OCI-LY7 (cell line): ENCODE measurements around the gene OPCML. TPM values are rescaled to one million over a fixed set of nuclear protein-coding genes. Genes with fewer than 3 reads are reported as not detected.

ENCODE experiments used
- BruUV-seq: library from RNA; stranded (reverse); fragments of 400-500 nt; replicated peaks from 2 replicates; lab custom pipeline; 2021; lab: Mats Ljungman, UMichigan
- CTCF ChIA-PET: fragments of 300-600 bp; sonication (Branson Sonifier 250); formaldehyde crosslinking; loops from one replicate; lab custom pipeline; 2022; ENCODE audit warnings: antibody characterized with exemption; ENCODE audit not compliant: unreplicated experiment; lab: Charles Lee
- POLR2A ChIA-PET: fragments of 300-600 bp; sonication (Branson Sonifier 250); formaldehyde crosslinking; loops from one replicate; lab custom pipeline; 2022; ENCODE audit warnings: antibody characterized with exemption; lab: Charles Lee
- DNase-seq: peaks from one replicate; pipeline ENCODE4 v3.0.0-alpha.2; 2015; ENCODE audit warnings: low spot score
- H2AFZ ChIP-seq: fragments of 200-600 bp; sonication (generic), shearing (Covaris generic); 2 replicates; pipeline ENCODE4 v1.6.1; 2014; ENCODE audit warnings: mild to moderate bottlenecking, antibody characterized with exemption, low read length, moderate library complexity
- H3K27ac ChIP-seq: fragments of 200-600 bp; sonication (generic); 2 replicates; pipeline ENCODE4 v1.5.1; 2014; ENCODE audit warnings: mixed run types, low read depth, mild to moderate bottlenecking, moderate library complexity, low read length, inconsistent platforms; ENCODE audit not compliant: poor library complexity, severe bottlenecking
- H3K36me3 ChIP-seq: fragments of 200-600 bp; sonication (generic); 2 replicates; pipeline ENCODE4 v1.6.1; 2014; ENCODE audit warnings: mild to moderate bottlenecking, antibody characterized with exemption, low read length, moderate library complexity, mixed read lengths; ENCODE audit not compliant: insufficient read depth
- H3K4me1 ChIP-seq: fragments of 200-600 bp; sonication (generic); 2 replicates; pipeline ENCODE4 v1.5.1; 2014; ENCODE audit warnings: mild to moderate bottlenecking, low read length; ENCODE audit not compliant: insufficient read depth, poor library complexity, severe bottlenecking
- H3K4me2 ChIP-seq: fragments of 200-600 bp; sonication (generic); 2 replicates; pipeline ENCODE4 v1.6.1; 2014; ENCODE audit warnings: mild to moderate bottlenecking, low read length
- H3K4me3 ChIP-seq: fragments of 200-600 bp; sonication (generic); 2 replicates; pipeline ENCODE4 v1.5.1; 2014; ENCODE audit warnings: mild to moderate bottlenecking, low read depth, low read length; ENCODE audit not compliant: poor library complexity, severe bottlenecking
- H3K79me2 ChIP-seq: fragments of 200-600 bp; sonication (generic); 2 replicates; pipeline ENCODE4 v1.6.1; 2016; ENCODE audit warnings: low read depth, mild to moderate bottlenecking, low read length, moderate library complexity, mixed read lengths; ENCODE audit not compliant: insufficient read depth
- H3K9me2 ChIP-seq: fragments of 200-600 bp; sonication (generic); 2 replicates; pipeline ENCODE4 v1.6.1; 2016; ENCODE audit warnings: mild to moderate bottlenecking, low read length, mixed read lengths; ENCODE audit not compliant: insufficient read depth
- H3K9me3 ChIP-seq: fragments of 200-600 bp; sonication (generic); 2 replicates; pipeline ENCODE4 v1.6.1; 2014; ENCODE audit warnings: mild to moderate bottlenecking, mixed run types, low read length, mixed read lengths
- H4K20me1 ChIP-seq: fragments of 200-600 bp; sonication (generic); 2 replicates; pipeline ENCODE4 v1.6.1; 2014; ENCODE audit warnings: mild to moderate bottlenecking, antibody characterized with exemption, low read length, moderate library complexity, mixed read lengths; ENCODE audit not compliant: insufficient read depth
- CTCF ChIP-seq: fragments of 200-600 bp; sonication (generic); conservative IDR thresholded peaks from 2 replicates; pipeline ENCODE4 v1.5.1; 2014; ENCODE audit warnings: mild to moderate bottlenecking, antibody characterized with exemption, low read length, moderate library complexity, mixed read lengths
- EZH2phosphoT487 ChIP-seq: fragments of 200-600 bp; sonication (generic); IDR thresholded peaks from 2 replicates; pipeline ENCODE4 v1.6.1; 2018; ENCODE audit warnings: low read depth, borderline replicate concordance, mild to moderate bottlenecking, mixed run types, antibody characterized with exemption, low read length, moderate library complexity, mixed read lengths
- intact Hi-C: fragments of 100-400 bp; cut with micrococcal nuclease; formaldehyde crosslinking; loops from one replicate; pipeline ENCODE4 v1.10.0; 2022; ENCODE audit not compliant: unreplicated experiment
- total RNA-seq, 2 experiments: library from RNA; depleted of rRNA in 1 of 2; stranded (reverse); fragments of >200 nt in 1 of 2; shearing (Covaris generic) in 1 of 2; gene quantifications; 2 replicates each; pipeline ENCODE4 v1.2.3, GENCODE V29; 2014 to 2022

OPCML gene
- total RNA-seq, 2 experiments from 2014 or later, result not detected

GRCh38 chr11:133519560-133519959 is 12.7 kb downstream of the OPCML start:
- CTCF ChIA-PET, result no interaction called here
- Histone ChIP-seq H3K9me2 (no peaks in the 10 kb centered on the region), H3K9me3 (no peaks in the 10 kb centered on the region), H2AFZ (no peak overlapping the region), H3K4me3 (no peak overlapping the region), H3K27ac (no peak overlapping the region), H3K36me3 (no peaks in the 10 kb centered on the region), H3K4me2 (no peak overlapping the region), H3K4me1 (no peaks in the 10 kb centered on the region), H4K20me1 (no peaks in the 10 kb centered on the region), H3K79me2 (no peaks in the 10 kb centered on the region)
- intact Hi-C loops, result no loop called here
- BruUV-seq, result no TSS peak
- no peak for DNase-seq
- POLR2A ChIA-PET, result no interaction called here
- TF ChIP-seq EZH2phosphoT487, result no peak
- no peak for TF ChIP-seq CTCF

GRCh38 chr11:133518702-133519264 is 13.5 kb downstream of the OPCML start:
- Histone ChIP-seq H3K4me2 (no peak overlapping the region), H3K4me1 (no peaks in the 10 kb centered on the region), H4K20me1 (no peaks in the 10 kb centered on the region), H3K36me3 (no peaks in the 10 kb centered on the region), H3K79me2 (no peaks in the 10 kb centered on the region), H3K9me3 (no peaks in the 10 kb centered on the region), H3K27ac (no peak overlapping the region), H3K9me2 (no peaks in the 10 kb centered on the region), H2AFZ (no peak overlapping the region), H3K4me3 (no peak overlapping the region)
- TF ChIP-seq CTCF (no peak), EZH2phosphoT487 (no peak)
- CTCF ChIA-PET, result no interaction called here
- intact Hi-C loops, result no loop called here
- no TSS peak for BruUV-seq
- POLR2A ChIA-PET, result no interaction called here
- no peak for DNase-seq

- no peak for DNase-seq
- H2AFZ ChIP-seq, result no peak overlapping the region
- no peak overlapping the region for H3K4me3 ChIP-seq
- no peak overlapping the region for H3K4me2 ChIP-seq
- no TSS peak for BruUV-seq
- ChIA-PET POLR2A (interaction anchor here (0.5 kb wide), 1 partner anchor 74 kb away, joined by 5 read pairs; no protein-coding TSS in a partner anchor), CTCF (no interaction called here)
- no peaks in the 10 kb centered on the region for H3K9me3 ChIP-seq
- no peak overlapping the region for H3K27ac ChIP-seq
- H3K36me3 ChIP-seq, result no peaks in the 10 kb centered on the region
- no peaks in the 10 kb centered on the region for H3K4me1 ChIP-seq
- intact Hi-C loops, result no loop called here
- H3K9me2 ChIP-seq, result no peaks in the 10 kb centered on the region
- H3K79me2 ChIP-seq, result no peaks in the 10 kb centered on the region
- no peaks in the 10 kb centered on the region for H4K20me1 ChIP-seq
- TF ChIP-seq EZH2phosphoT487, result no peak
Measured at GRCh38 chr11:133516845-133517244, 15.5 kb downstream of the OPCML start.
